Measurements from ENCODE around the gene MYO10.

DNA sequence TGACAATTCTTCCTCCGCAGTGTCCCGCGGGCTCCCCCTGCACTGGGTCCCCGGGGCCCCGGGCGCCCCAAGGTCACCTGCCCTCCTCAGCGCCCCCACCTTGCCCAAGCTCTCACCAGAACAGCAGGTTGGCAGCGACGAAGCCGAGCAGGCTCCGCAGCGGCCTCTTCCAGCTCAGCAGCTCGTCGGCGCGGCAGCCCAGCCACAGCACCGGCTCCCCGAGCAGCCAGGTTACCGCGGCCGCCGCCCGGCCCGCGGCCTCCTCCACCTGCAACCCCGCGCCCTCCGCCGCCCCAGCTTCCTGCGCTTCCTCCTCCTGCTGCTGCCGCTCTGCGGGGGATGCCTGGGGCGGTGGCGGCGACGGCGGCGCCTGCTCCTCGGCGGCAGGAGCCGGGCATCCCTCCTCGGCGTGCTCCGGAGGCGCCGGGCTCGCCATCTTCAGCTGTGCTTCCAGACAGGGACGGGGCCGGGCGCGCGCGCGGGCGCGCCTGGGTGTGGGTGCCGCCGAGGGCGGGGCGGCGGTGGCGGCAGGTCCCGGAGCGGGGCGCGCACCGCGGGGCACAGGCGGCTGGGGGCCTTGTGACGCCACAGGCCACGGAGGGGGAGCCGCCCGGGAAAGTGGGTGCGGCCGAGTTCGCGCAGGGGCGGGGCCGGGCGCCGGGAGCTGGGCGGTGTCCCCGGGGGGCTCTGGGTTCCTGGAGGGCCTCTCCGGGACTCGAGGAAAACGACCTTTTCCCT lies 319.4 kb downstream of the MYO10 start, which contains the start of gene RETREG1:
- TF ChIP-seq EP300 (IDR thresholded peaks at IDR 0.05) (no peak), POLR2A (IDR thresholded peaks at IDR 0.05) (peak in 1 of 4 donors; percentile 46)

All from upper lobe of left lung (tissue), 4 donors.